ENCODE results near the gene SSTR3. TPM values are rescaled to one million over a fixed set of nuclear protein-coding genes. Genes with fewer than 3 reads are reported as not detected.

The SSTR3 gene
- total and polyA plus RNA-seq, 2 of the 4 experiments (the other 2 are of a cell fraction) = under 0.01 to 0.07 TPM

- no peak overlapping the region for H3K56ac ChIP-seq (ENCODE audit: extremely low read depth, insufficient read depth, low read length)
- H3K27me3 ChIP-seq (ENCODE audit: control insufficient read depth, insufficient read depth, low read length) = no peaks in the 10 kb centered on the region
- DNase-seq = no peak
- ChIA-PET CTCF (no interaction called here), POLR2A (ENCODE audit: unreplicated experiment) (no interaction called here)
- H3K4me2 ChIP-seq (ENCODE audit: low read depth, low read length) = no peak overlapping the region
- H4K8ac ChIP-seq (ENCODE audit: low read depth in 2 of 2, low read length in 2 of 2) = no peak overlapping the region
- WGBS, 2 experiments (ENCODE audit: extremely low coverage in 2 of 2, insufficient read length in 1 of 2) = 94% methylated on average over 5 of the region's 13 CpGs; no CpG with 5 or more reads in 1 of the 2 experiments
- no peak overlapping the region for H2BK20ac ChIP-seq (ENCODE audit: low read depth, low read length)
- no peak overlapping the region for H2BK120ac ChIP-seq (ENCODE audit: low read depth, low read length)
- no peak for ATAC-seq (ENCODE audit: low read depth)
- no peak overlapping the region for H3K4ac ChIP-seq (ENCODE audit: low read depth, low read length)
- no peak overlapping the region for H3K27ac ChIP-seq (ENCODE audit: insufficient read depth, low read length)
- H3K23ac ChIP-seq (ENCODE audit: low read depth, low read length) = no peak overlapping the region
- no peak overlapping the region for H2BK15ac ChIP-seq (ENCODE audit: low read depth, low read length)
- peaks cover 18% of the 10 kb centered on the region for H3K4me1 ChIP-seq (ENCODE audit: control insufficient read depth, insufficient read depth, low read length)
- H3K9me1 ChIP-seq (ENCODE audit: insufficient read depth, low read length) = peaks cover 8% of the 10 kb centered on the region
- no peak overlapping the region for H4K5ac ChIP-seq (ENCODE audit: low read depth, low read length)
- in situ Hi-C loops (cut with MboI; ENCODE audit: low sequenced_read_pairs) (no loop called here), dilution Hi-C loops (cut with HindIII; ENCODE audit: low sequenced_read_pairs, unreplicated experiment) (no loop called here), intact Hi-C loops (cut with micrococcal nuclease) (no loop called here)
- H4K91ac ChIP-seq (ENCODE audit: insufficient read depth, low read depth, low read length) = no peak overlapping the region
- peaks cover 10% of the 10 kb centered on the region; the same call in 1 of the 2 replicates for H3K36me3 ChIP-seq (ENCODE audit: control insufficient read depth, insufficient read depth, low read length)
- H2AK5ac ChIP-seq (ENCODE audit: low read depth, low read length) = no peak overlapping the region
- H2BK5ac ChIP-seq (ENCODE audit: low read depth, low read length, poor library complexity, severe bottlenecking) = no peak overlapping the region
- H3K14ac ChIP-seq (replicated peaks; ENCODE audit: low read depth, low read length) = no peak overlapping the region
- no peaks in the 10 kb centered on the region for H3K9me3 ChIP-seq (ENCODE audit: control insufficient read depth, insufficient read depth, low read length)
- H2AFZ ChIP-seq (replicated peaks; ENCODE audit: low read length, poor library complexity) = no peak overlapping the region
- H3K79me1 ChIP-seq (ENCODE audit: low read depth in 1 of 2, low read length in 2 of 2) = peaks cover 0 to 21% of the 10 kb centered on the region in 2 experiments; a peak in 3 of 4 replicates
- H3K4me3 ChIP-seq (ENCODE audit: insufficient read depth, low read depth, low read length) = no peak overlapping the region
- TF ChIP-seq, protein P1, sequence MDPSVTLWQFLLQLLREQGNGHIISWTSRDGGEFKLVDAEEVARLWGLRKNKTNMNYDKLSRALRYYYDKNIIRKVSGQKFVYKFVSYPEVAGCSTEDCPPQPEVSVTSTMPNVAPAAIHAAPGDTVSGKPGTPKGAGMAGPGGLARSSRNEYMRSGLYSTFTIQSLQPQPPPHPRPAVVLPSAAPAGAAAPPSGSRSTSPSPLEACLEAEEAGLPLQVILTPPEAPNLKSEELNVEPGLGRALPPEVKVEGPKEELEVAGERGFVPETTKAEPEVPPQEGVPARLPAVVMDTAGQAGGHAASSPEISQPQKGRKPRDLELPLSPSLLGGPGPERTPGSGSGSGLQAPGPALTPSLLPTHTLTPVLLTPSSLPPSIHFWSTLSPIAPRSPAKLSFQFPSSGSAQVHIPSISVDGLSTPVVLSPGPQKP (IDR thresholded peaks at IDR 0.05; ENCODE audit: borderline replicate concordance, low read depth, low read length) = no peak
- TF ChIP-seq CHD1 (IDR thresholded peaks at IDR 0.05; ENCODE audit: low read depth, low read length) (no peak), BHLHE40 (IDR thresholded peaks at IDR 0.05; ENCODE audit: low read depth, low read length) (no peak), RFX5 (IDR thresholded peaks at IDR 0.05; ENCODE audit: low read depth, low read length) (no peak), RAD21 (IDR thresholded peaks at IDR 0.05; ENCODE audit: low read length) (no peak), POLR2A (IDR thresholded peaks at IDR 0.05; ENCODE audit: low read depth, low read length) (no peak), MAZ (IDR thresholded peaks at IDR 0.05; ENCODE audit: borderline replicate concordance, low read depth, low read length) (no peak), USF2 (IDR thresholded peaks at IDR 0.05; ENCODE audit: low read depth, low read length) (no peak), SMC3 (IDR thresholded peaks at IDR 0.05; ENCODE audit: low read depth, low read length) (no peak), RCOR1 (IDR thresholded peaks at IDR 0.05; ENCODE audit: insufficient replicate concordance, low read length) (no peak), MAFK (IDR thresholded peaks at IDR 0.05; ENCODE audit: low read depth, low read length) (no peak), CEBPB (IDR thresholded peaks at IDR 0.05; ENCODE audit: low read depth, low read length) (no peak)
- TF ChIP-seq, protein P2, sequence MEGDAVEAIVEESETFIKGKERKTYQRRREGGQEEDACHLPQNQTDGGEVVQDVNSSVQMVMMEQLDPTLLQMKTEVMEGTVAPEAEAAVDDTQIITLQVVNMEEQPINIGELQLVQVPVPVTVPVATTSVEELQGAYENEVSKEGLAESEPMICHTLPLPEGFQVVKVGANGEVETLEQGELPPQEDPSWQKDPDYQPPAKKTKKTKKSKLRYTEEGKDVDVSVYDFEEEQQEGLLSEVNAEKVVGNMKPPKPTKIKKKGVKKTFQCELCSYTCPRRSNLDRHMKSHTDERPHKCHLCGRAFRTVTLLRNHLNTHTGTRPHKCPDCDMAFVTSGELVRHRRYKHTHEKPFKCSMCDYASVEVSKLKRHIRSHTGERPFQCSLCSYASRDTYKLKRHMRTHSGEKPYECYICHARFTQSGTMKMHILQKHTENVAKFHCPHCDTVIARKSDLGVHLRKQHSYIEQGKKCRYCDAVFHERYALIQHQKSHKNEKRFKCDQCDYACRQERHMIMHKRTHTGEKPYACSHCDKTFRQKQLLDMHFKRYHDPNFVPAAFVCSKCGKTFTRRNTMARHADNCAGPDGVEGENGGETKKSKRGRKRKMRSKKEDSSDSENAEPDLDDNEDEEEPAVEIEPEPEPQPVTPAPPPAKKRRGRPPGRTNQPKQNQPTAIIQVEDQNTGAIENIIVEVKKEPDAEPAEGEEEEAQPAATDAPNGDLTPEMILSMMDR (conservative IDR thresholded peaks at IDR 0.05; ENCODE audit: low read depth, low read length) = no peak
- H3K9ac ChIP-seq (ENCODE audit: low read depth, low read length) = no peak overlapping the region
- no peak overlapping the region for H3K18ac ChIP-seq (ENCODE audit: low read depth, low read length)
- H4K20me1 ChIP-seq (ENCODE audit: insufficient read depth, low read length) = no peaks in the 10 kb centered on the region
- BruUV-seq (replicated peaks) = no TSS peak
- H2AK9ac ChIP-seq (replicated peaks; ENCODE audit: low read depth, low read length, poor library complexity) = no peak overlapping the region
Measured at GRCh38 chr22:37185646-37186227, 26.5 kb downstream of the SSTR3 start.
